Parathyroid adenoma (tissue), 2 donors: Measurements from ENCODE around the gene MRPL54.

ENCODE experiments used
- H2AFZ ChIP-seq: fragments of 300-600 bp; sonication (generic); one replicate; pipeline ENCODE4 v1.7.0; 2017; ENCODE audit warnings: antibody characterized with exemption, mild to moderate bottlenecking
- H3K27ac ChIP-seq: fragments of 300-600 bp; sonication (generic); one replicate; pipeline ENCODE4 v1.7.0; 2017
- H3K27me3 ChIP-seq: fragments of 300-600 bp; sonication (generic); one replicate; pipeline ENCODE4 v1.7.0; 2017; ENCODE audit warnings: low read length; ENCODE audit not compliant: control insufficient read depth, insufficient read depth
- H3K36me3 ChIP-seq: fragments of 300-600 bp; sonication (generic); one replicate; pipeline ENCODE4 v1.7.0; 2017; ENCODE audit warnings: low read length; ENCODE audit not compliant: control insufficient read depth, insufficient read depth
- H3K4me1 ChIP-seq: fragments of 300-600 bp; sonication (generic); one replicate; pipeline ENCODE4 v1.7.0; 2017; ENCODE audit warnings: control low read depth
- H3K4me2 ChIP-seq: fragments of 300-600 bp; sonication (generic); one replicate; pipeline ENCODE4 v1.7.0; 2017; ENCODE audit warnings: low read length
- H3K4me3 ChIP-seq: fragments of 300-600 bp; sonication (generic); one replicate; pipeline ENCODE4 v1.7.0; 2017; ENCODE audit warnings: low read depth, low read length
- H3K79me2 ChIP-seq: fragments of 300-600 bp; sonication (generic); one replicate; pipeline ENCODE4 v1.7.0; 2017; ENCODE audit warnings: control low read depth
- H3K9ac ChIP-seq: fragments of 300-600 bp; sonication (generic); one replicate; pipeline ENCODE4 v1.7.0; 2017; ENCODE audit warnings: mild to moderate bottlenecking
- H3K9me3 ChIP-seq: fragments of 300-600 bp; sonication (generic); one replicate; pipeline ENCODE4 v1.7.0; 2017; ENCODE audit warnings: low read length; ENCODE audit not compliant: control insufficient read depth
- CTCF ChIP-seq: fragments of 300-600 bp; sonication (generic); IDR thresholded peaks from one replicate; pipeline ENCODE4 v1.7.0; 2017; ENCODE audit warnings: antibody characterized with exemption, mild to moderate bottlenecking
- donor health status: primary hyperparathyroidism.

The MRPL54 gene

GRCh38 chr19:3800996-3801395 lies 38.5 kb downstream of the MRPL54 start:
- H2AFZ ChIP-seq: peak overlapping the region; percentile 80
- no peaks in the 10 kb centered on the region for H3K4me1 ChIP-seq
- H3K9me3 ChIP-seq: no peaks in the 10 kb centered on the region
- H3K79me2 ChIP-seq: no peaks in the 10 kb centered on the region
- H3K27ac ChIP-seq: no peak overlapping the region
- H3K27me3 ChIP-seq: no peaks in the 10 kb centered on the region
- no peak overlapping the region for H3K9ac ChIP-seq
- H3K4me3 ChIP-seq: peak overlapping the region; percentile 11
- peak overlapping the region; percentile 51 for H3K4me2 ChIP-seq
- no peak for TF ChIP-seq CTCF
- no peaks in the 10 kb centered on the region for H3K36me3 ChIP-seq

GRCh38 chr19:3801412-3802096 lies 39.1 kb downstream of the MRPL54 start:
- H3K79me2 ChIP-seq: no peaks in the 10 kb centered on the region

GRCh38 chr19:3803114-3803888 lies 40.8 kb downstream of the MRPL54 start:
- Histone ChIP-seq H3K4me2 (no peak overlapping the region), H3K4me1 (no peaks in the 10 kb centered on the region), H3K79me2 (no peaks in the 10 kb centered on the region), H3K4me3 (no peak overlapping the region), H3K36me3 (no peaks in the 10 kb centered on the region), H3K9me3 (no peaks in the 10 kb centered on the region), H3K27me3 (no peaks in the 10 kb centered on the region), H3K9ac (no peak overlapping the region), H2AFZ (no peak overlapping the region), H3K27ac (no peak overlapping the region)
- no peak for TF ChIP-seq CTCF

More at GRCh38 chr19:3801412-3802096, 39.1 kb downstream of the MRPL54 start:
- Histone ChIP-seq H3K4me2 (peak overlapping the region; percentile 51), H3K27ac (no peak overlapping the region), H3K27me3 (no peaks in the 10 kb centered on the region), H3K4me3 (peak overlapping the region; percentile 11), H3K36me3 (no peaks in the 10 kb centered on the region), H3K9ac (no peak overlapping the region), H3K4me1 (no peaks in the 10 kb centered on the region), H3K9me3 (no peaks in the 10 kb centered on the region), H2AFZ (peak overlapping the region; percentile 80)
- TF ChIP-seq CTCF: no peak

- H3K9me3 ChIP-seq: no peaks in the 10 kb centered on the region
- no peak overlapping the region for H2AFZ ChIP-seq
- no peak overlapping the region for H3K9ac ChIP-seq
- TF ChIP-seq CTCF: no peak
- H3K4me1 ChIP-seq: no peaks in the 10 kb centered on the region
- H3K36me3 ChIP-seq: no peaks in the 10 kb centered on the region
- no peaks in the 10 kb centered on the region for H3K27me3 ChIP-seq
- no peaks in the 10 kb centered on the region for H3K79me2 ChIP-seq
- no peak overlapping the region for H3K27ac ChIP-seq
- no peak overlapping the region for H3K4me2 ChIP-seq
- H3K4me3 ChIP-seq: no peak overlapping the region
Measured at GRCh38 chr19:3803986-3804385, 41.5 kb downstream of the MRPL54 start.
